Epithelial cell of esophagus (primary cell): ENCODE data around the gene OR10J4.

ENCODE experiments used
- DNase-seq: peaks from one replicate; pipeline ENCODE4 v3.0.0; 2010; ENCODE audit warnings: low read depth
- H3K4me3 ChIP-seq: 2 replicates; pipeline ENCODE4 v1.5.1; 2011; ENCODE audit warnings: mild to moderate bottlenecking, low read length, control low read depth
- CTCF ChIP-seq: IDR thresholded peaks from 2 replicates; pipeline ENCODE4 v1.5.1; 2011; ENCODE audit warnings: low read depth, mild to moderate bottlenecking, low read length, control low read depth, inconsistent platforms; ENCODE audit not compliant: insufficient read depth; ENCODE audit errors: missing control alignments

The OR10J4 gene

GRCh38 chr1:159474926-159475325 is 42.9 kb downstream of the OR10J4 start:
- DNase-seq = no peak
- TF ChIP-seq CTCF = no peak

More at GRCh38 chr1:159474926-159475325, 42.9 kb downstream of the OR10J4 start:
- H3K4me3 ChIP-seq = no peak overlapping the region
